HG03571 (cell line): Measurements from ENCODE around the gene SLC25A47.
"Not testable (repeated sequence)": the region's sequence is repeated elsewhere in the genome, so short reads cannot be mapped to it uniquely, and the experiment has no call there.

Source experiments
- ATAC-seq: cut with Tn5 transposase; IDR thresholded peaks from one replicate; pipeline ENCODE4 v1.9.1; 2021; ENCODE audit not compliant: unreplicated experiment

Gene SLC25A47

DNA sequence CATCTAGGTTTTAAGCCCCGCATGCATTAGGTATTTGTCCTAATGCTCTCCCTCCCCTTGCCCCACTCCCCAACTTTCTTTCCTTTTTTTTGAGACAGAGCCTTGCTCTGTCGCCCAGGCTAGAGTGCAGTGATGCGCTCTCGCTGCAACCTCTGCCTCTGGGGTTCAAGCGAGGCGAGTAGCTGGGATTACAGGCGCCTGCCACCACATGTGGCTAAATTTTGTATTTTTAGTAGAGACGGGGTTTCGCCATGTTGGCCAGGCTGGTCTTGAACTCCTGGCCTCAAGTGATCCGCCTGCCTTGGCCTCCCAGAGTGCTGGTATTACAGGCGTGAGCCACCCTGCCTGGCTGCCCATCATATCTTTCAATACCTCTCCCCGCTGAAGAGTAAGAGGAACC lies 19.7 kb downstream of the SLC25A47 start:
- ATAC-seq: not testable (repeated sequence)

GRCh38 chr14:100344657-100345056 lies 21.5 kb downstream of the SLC25A47 start:
- not testable (repeated sequence) for ATAC-seq

DNA sequence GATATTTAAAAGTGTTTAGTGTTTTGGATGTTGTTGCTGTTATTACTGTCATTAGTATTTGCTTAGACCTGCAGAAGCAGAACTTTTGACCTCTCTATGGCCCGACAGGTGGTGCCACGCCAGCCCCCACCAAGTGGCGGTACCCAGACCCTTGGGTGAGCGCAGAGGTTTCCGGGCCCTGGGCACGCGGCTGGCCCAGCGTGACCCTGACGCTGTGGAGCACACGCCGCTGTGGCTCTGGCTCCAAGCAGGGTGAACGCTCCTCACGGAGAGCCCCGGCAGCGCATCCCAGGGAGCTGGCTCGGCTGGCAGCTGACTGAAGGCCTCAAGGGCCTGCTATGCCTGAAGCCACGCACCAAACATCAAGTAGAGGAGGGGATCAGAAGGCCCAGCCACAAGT lies 22.6 kb downstream of the SLC25A47 start:
- ATAC-seq: no peak

DNA sequence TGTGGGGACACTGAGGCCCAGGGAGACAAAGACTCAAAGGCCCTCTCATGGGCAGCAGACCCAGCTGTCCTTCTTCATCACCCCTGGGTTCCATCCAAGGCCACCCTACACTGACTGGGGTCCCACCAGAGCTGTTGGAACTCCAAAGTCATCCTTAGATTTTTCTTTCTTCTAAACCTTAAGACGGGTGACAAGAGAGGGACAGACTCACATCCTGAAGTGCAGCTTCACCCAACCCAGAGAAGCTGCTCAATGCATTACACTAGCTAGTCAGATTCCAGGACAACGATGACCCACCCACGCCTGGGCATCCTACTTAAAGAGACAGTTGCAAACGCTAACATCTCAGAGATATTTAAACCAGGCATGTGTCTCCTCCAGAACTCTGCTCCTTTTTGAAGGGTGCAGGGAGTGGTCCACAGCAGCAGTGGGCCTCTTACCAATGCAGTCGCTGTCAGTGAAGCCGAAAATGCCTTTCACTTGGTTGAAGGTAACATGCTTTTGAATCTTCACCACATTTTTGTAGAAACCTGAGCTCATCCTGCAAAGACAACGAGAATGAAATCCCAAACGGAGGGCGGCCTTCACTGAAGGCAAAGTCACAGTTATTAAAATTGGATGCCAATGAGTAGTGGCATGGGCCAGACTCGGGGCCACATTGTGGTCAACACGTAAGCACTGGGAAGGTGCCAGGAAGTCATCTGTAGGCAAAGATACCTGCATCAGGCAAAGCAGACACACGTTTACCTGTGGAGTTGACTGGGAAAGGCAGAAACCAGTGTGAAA lies 23.4 kb downstream of the SLC25A47 start:
- no peak for ATAC-seq

DNA sequence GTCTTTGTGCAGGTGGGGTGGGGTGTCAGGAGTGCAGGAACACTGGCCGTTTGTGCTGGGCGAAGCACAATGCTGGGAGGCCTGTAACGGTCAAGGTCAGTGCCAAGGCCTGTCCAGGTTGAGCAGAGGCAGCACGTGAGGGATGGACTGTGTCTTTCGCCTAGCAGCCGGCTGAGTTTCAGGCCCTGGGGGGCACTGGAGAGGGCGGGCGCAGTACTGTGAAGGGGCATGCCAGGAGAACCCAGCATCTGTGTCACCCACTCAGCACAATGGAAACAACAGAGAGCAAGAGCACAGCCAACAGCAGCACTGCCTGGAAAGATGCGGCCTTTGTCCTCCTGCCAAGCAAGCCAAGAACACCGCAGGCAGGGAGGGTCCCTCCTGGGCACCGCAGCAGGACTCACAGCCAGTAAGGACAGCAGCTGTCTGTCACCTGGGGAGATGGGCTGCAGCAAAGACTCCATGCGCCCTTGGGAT lies 25.2 kb downstream of the SLC25A47 start:
- ATAC-seq: no peak

DNA sequence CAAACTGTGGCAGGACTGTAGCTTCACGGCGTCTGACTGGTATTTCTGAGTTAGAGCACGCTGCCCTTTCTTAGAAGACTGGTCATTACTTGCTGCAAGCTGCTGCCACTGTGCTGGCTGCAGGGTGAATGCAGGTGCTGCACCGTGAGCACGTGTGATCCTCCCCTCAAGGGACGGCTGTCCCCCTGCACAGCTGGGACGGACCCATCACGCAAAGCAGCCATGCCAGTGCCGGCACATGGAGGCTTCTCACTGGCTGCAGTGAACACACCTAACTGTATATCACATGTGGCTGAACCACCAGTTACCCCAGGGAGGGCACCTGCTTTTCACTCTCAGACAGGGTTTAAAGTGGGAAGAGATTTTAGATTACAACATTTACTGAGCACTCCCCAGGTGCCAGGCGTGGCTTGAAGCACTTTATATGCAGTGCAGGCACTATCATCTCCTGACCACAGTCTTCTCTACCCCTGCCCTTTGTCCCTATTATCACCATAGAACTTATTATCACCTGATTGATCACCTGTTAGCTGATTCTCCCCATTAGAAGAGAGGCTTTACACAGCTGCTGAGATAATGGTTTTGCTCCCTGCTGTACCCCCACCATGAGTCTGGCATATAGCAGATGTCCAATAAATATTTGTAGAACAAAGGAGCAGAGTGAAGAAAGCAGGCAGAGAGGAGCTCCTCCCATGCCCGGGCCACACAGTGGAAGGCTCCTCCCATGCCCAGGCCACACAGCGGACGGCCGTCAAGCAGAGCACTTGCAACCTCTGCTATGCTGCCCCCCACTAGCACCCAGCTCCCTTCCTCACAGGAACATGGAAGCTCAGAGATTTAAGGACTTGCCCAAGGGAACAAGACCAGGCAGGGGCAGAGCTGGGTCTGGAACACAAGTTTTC lies 25.9 kb downstream of the SLC25A47 start:
- no peak for ATAC-seq

GRCh38 chr14:100350276-100350926 lies 27.3 kb downstream of the SLC25A47 start:
- no peak for ATAC-seq

DNA sequence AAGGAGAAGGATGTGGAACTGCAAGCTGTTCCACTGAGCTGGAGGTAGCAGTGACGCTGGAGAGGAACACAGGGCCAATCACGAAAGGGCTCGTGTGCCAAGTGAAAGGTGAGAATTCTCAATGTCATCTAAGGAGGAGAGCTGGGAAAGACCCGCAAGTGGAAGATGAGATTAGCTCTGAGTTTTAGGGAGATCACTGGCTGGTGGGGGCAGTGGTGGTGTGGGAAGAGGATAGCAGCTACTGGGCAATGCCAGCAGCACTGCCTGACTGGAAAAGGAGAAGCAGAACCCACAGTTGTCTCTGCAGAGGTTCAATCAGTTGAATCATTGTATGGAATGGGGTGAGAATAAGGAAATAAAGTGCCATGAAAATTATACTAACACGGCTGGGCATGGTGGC lies 27.8 kb downstream of the SLC25A47 start:
- no peak for ATAC-seq

GRCh38 chr14:100358396-100358795 lies 35.3 kb downstream of the SLC25A47 start:
- ATAC-seq: no peak

- no peak for ATAC-seq
Measured at GRCh38 chr14:100359111-100359510, 36.0 kb downstream of the SLC25A47 start.

- ATAC-seq: no peak
Measured at GRCh38 chr14:100359881-100360280, 36.7 kb downstream of the SLC25A47 start.

DNA sequence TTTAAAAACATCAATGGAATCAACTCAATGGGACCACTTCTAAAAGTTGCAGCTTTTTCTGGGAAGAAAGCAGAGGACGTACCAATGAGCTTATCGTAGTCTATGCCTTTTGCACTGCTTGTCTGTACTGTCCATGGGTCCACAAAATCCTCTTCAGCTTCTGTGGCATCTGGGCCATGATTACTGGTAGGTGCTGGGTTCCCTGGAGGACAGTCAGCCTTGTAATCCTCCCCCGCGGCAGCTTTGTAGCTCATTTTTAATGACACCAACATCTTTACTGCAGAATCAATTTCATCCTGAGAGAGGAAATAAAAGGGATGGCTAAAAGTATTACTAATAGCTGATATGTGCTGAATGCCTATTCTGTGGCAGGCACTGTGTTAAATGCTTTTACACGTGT lies 38.5 kb downstream of the SLC25A47 start:
- ATAC-seq: no peak

- no peak for ATAC-seq
Measured at GRCh38 chr14:100362311-100362927, 39.3 kb downstream of the SLC25A47 start.

GRCh38 chr14:100363053-100363452 lies 39.9 kb downstream of the SLC25A47 start:
- ATAC-seq: no peak

- no peak for ATAC-seq
Measured at GRCh38 chr14:100364403-100364802, 41.3 kb downstream of the SLC25A47 start.

- ATAC-seq: no peak
Measured at GRCh38 chr14:100365741-100366140, 42.6 kb downstream of the SLC25A47 start.

GRCh38 chr14:100369019-100369418 lies 45.9 kb downstream of the SLC25A47 start:
- no peak for ATAC-seq

GRCh38 chr14:100370003-100370402 lies 46.9 kb downstream of the SLC25A47 start:
- no peak for ATAC-seq

- ATAC-seq: no peak
Measured at GRCh38 chr14:100371773-100372172, 48.6 kb downstream of the SLC25A47 start.

DNA sequence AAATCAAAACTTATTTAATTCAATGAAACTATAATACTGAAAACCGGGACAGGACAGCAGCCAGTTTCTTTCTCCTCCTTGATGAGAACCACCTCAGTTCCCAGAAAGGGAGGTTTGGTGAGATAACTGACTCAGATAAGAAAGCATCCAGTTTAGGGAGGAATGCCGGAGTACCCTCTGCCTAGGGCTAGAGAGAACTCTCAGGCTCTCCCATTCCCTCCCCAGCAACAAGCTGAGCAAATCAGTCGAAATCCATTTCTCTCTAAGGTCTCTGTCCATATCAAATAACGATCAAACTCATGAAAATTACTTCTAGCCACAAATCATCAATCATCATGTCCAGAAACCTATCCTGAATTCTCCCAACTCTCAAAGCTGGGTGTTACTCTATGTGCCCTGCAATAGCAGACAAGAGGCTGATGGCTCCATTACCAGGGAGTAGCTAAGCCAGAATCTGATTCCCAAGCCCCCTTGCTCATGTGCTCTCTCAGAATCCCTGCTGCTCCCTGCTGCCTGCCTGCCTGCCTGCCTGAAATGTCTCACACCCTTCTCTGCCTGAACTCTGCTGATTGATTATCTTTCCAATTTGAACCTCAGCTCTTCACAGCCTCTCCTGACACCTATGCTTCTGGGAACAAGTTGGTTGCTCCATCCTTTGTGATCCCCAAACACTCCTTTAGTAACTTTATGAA lies 49.4 kb downstream of the SLC25A47 start:
- ATAC-seq: no peak
